ENCODE data around the gene RABGAP1.
"Not testable (repeated sequence)": the region's sequence is repeated elsewhere in the genome, so short reads cannot be mapped to it uniquely, and the experiment has no call there.

RABGAP1 gene

DNA sequence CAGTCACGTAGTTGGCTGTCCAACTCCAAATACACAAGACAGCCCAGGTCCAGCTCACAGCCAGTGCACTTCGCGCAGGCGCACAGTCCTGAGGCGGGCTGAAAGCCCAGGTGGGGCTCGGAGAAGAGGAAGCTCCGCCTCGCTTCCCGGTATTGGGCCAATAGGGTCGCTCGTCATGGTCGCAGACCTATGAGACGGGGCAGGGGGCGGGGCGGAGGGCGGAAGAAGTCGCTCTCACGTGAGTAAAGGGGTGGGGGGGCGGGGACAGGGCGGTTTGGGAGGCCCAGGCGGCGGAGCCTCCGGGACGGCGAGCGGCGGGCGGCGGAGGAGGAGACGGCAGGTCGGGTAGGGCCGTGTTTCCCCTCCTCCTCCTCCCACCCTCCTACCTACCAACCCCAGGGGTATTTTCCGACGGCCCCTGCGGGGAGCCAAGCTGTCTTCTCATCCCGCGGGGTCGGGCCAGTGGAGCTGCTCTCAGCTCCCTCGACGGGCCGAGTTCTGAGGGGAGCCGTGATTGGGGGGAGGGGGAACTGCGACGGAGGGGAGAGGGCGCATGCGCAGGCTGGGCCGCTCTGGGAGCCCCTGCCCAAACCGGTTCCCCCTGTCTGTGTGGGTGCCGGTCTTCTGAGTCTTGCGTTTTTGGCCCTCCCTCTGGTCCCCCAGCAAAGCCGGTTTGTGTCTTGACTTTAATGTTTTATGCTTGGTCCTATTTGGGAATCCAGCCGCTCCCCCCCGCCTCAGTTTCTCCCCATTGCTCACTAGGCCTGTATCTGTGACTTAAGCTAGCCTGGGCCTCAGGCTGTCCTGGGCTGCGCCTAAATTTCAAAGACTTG is at the start of gene RABGAP1:
Gene RABGAP1 (plus strand): TSS at position 272 of the 833 bp plus-strand sequence. CDS start 16,040 bp downstream, outside the sequence.
- peaks cover 27% of the 10 kb centered on the region for H3K4me1 ChIP-seq (ENCODE audit: control insufficient read depth, insufficient read depth, low read length)
- peak within 1 kb of the TSS; percentile 93 for H3K9ac ChIP-seq (ENCODE audit: low read length)
- no peaks in the 10 kb centered on the region for H3K27me3 ChIP-seq (ENCODE audit: control insufficient read depth, insufficient read depth, low read length)
- no peaks in the 10 kb centered on the region for H3K9me3 ChIP-seq (ENCODE audit: control insufficient read depth, low read length)
- H3K4me3 ChIP-seq (ENCODE audit: low read length) = peak within 1 kb of the TSS; percentile 94
- no peaks in the 10 kb centered on the region for H3K36me3 ChIP-seq (ENCODE audit: control insufficient read depth, insufficient read depth, low read length)

DNA sequence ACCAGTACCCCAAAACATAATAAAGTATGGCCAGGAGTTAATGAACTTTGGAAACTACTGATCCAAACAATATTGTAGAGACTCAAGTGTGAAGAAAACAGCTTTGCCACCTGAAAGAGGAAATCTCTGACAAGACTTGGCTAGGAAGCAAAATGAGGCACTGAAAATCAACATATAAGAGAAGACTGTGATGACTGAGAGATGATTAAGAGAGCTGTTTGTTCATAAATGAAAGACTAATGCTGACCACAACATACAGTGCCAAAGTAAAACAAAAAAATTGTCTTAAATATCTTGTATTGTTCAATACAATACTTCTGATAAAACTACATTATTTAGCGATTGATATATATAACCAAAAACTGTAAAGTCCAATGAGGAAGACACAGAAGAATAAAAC is 42.9 kb upstream of the RABGAP1 start:
- no peaks in the 10 kb centered on the region for H3K4me1 ChIP-seq (ENCODE audit: control insufficient read depth, insufficient read depth, low read length)
- no peaks in the 10 kb centered on the region for H3K36me3 ChIP-seq (ENCODE audit: control insufficient read depth, insufficient read depth, low read length)
- H3K4me3 ChIP-seq (ENCODE audit: low read length) = no peak overlapping the region
- no peaks in the 10 kb centered on the region for H3K9me3 ChIP-seq (ENCODE audit: control insufficient read depth, low read length)
- H3K9ac ChIP-seq (ENCODE audit: low read length) = no peak overlapping the region
- no peaks in the 10 kb centered on the region for H3K27me3 ChIP-seq (ENCODE audit: control insufficient read depth, insufficient read depth, low read length)

DNA sequence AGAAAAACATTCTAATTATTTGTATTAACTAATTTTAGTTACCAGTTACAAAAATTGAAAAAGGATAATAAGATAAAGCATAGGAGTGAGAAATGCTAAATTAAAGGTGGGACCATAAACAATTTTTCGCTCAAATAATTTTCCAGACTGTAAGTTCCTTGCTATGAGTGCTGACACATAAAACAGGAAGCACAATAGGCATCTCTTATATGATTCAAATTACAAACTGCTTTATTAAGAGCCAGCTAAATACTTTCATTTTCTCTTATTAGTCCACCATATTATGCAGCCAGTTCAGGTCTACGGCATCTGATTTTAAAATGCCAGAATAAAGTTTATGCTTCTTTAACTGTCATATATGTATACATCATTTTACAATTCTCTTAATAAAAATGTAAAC is 40.0 kb upstream of the RABGAP1 start:
- Histone ChIP-seq H3K9ac (ENCODE audit: low read length) (peak overlapping the region; percentile 5), H3K27me3 (ENCODE audit: control insufficient read depth, insufficient read depth, low read length) (no peaks in the 10 kb centered on the region), H3K4me1 (ENCODE audit: control insufficient read depth, insufficient read depth, low read length) (no peaks in the 10 kb centered on the region)

DNA sequence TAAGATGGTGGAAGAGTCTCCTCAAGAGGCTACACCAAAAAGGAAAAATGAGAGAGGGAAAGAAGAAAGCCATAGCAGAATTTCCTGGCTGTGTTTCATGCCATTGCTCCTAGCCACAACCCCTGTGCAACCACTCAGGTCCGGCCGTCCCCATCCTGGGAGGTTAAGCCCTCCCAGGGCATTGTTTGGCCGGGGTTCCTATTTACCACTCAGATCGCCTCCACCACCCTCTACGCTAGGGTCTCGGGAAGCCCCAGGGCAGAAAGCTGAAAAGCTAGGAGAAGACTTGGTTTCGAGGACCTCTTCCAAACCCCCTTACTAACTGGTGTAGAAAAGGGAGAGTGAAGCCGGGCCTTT is 36.4 kb upstream of the RABGAP1 start:
- Histone ChIP-seq H3K4me3 (ENCODE audit: low read length) (peak overlapping the region; percentile 88), H3K36me3 (ENCODE audit: control insufficient read depth, insufficient read depth, low read length) (no peaks in the 10 kb centered on the region), H3K4me1 (ENCODE audit: control insufficient read depth, insufficient read depth, low read length) (no peaks in the 10 kb centered on the region), H3K9me3 (ENCODE audit: control insufficient read depth, low read length) (no peaks in the 10 kb centered on the region), H3K27me3 (ENCODE audit: control insufficient read depth, insufficient read depth, low read length) (no peaks in the 10 kb centered on the region), H3K9ac (ENCODE audit: low read length) (peak overlapping the region; percentile 97)

More for the DNA sequence above, 40.0 kb upstream of the RABGAP1 start:
- Histone ChIP-seq H3K9me3 (ENCODE audit: control insufficient read depth, low read length) (no peaks in the 10 kb centered on the region), H3K4me3 (ENCODE audit: low read length) (no peak overlapping the region), H3K36me3 (ENCODE audit: control insufficient read depth, insufficient read depth, low read length) (no peaks in the 10 kb centered on the region)

DNA sequence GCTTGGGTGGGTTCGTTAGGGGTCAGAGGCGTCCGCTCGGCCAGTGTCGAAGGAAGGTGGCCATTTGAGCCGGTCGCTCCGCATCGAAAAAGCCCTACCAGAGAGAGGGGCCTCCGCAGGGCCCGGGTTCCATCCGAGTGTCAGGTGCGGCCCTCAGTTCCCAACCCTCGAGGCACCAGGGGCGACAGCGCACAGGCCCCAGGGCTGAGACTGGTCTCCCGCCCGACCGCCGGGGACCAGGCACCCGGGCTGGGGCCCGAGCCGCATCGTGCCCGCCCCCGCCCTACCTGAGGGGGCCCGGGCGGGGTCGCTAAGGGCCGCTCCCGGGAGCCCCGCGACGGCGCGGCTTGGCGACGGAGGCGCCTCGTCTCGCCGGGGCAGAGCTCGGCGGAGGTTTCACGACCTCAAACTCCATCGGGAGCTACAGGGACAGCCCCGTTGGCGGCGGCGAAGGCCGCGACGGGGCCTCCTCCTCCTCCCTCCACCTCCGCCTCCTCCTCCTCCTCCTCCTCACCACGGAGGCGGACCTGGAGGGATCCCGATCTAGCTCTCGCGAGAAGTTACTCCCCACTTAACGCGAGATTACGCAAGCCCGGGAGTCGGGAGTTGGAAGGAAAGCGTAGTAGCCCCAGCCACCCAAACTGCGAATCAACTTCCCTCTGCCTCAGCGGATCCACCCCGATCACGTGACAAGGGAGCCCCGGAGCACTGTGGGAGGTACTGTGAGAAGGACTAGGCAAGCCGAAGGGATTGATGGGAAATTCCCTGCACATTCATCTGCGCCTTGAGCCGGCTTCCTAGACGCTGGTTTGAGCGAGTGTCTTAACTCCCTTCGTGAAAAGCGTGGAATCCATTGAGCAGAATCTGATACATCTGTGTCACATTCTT is 35.8 kb upstream of the RABGAP1 start, which contains the start of gene RC3H2:
Gene RC3H2 (minus strand): TSS at position 537 of the 888 bp plus-strand sequence. CDS start 7,850 bp downstream, outside the sequence.
- H3K9ac ChIP-seq (ENCODE audit: low read length) = peak within 1 kb of the TSS; percentile 97
- no peaks in the 10 kb centered on the region for H3K4me1 ChIP-seq (ENCODE audit: control insufficient read depth, insufficient read depth, low read length)
- no peaks in the 10 kb centered on the region for H3K9me3 ChIP-seq (ENCODE audit: control insufficient read depth, low read length)
- H3K27me3 ChIP-seq (ENCODE audit: control insufficient read depth, insufficient read depth, low read length) = no peaks in the 10 kb centered on the region
- peak within 1 kb of the TSS; percentile 88 for H3K4me3 ChIP-seq (ENCODE audit: low read length)
- H3K36me3 ChIP-seq (ENCODE audit: control insufficient read depth, insufficient read depth, low read length) = no peaks in the 10 kb centered on the region

DNA sequence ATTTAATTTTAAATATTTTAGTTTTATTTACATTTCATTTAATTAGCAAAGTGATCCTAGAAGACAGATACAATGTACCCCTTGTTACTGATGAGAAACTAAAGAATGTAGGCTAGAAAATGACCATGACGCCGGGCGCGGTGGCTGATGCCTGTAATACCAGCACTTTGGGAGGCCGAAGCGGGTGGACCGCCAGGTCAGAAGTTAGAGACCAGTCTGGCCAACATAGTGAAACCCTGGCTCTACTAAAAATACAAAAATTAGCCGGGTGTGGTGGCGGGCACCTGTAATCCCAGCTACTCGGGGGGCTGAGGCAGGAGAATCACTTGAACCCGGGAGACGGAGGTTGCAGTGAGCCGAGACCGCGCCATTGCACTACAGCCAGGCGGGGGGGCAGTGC is 34.7 kb upstream of the RABGAP1 start:
- not testable (repeated sequence) for H3K4me1 ChIP-seq (ENCODE audit: control insufficient read depth, insufficient read depth, low read length); H3K9me3 ChIP-seq (ENCODE audit: control insufficient read depth, low read length); H3K4me3 ChIP-seq (ENCODE audit: low read length); H3K36me3 ChIP-seq (ENCODE audit: control insufficient read depth, insufficient read depth, low read length); H3K9ac ChIP-seq (ENCODE audit: low read length); H3K27me3 ChIP-seq (ENCODE audit: control insufficient read depth, insufficient read depth, low read length)

DNA sequence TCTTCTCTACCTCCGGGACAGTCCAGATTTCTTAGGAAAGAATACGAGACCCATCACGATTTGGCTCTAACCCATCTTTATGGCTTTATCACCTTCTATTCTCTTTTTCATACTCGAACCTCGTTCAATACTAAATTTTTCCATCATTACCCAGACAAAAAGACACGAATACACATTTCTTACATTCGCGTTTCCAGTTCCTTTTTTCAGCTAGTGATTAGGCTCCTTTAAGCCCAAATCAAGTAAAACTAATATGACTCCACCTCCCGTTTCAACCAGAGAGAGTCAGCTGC is 28.2 kb upstream of the RABGAP1 start:
- H3K36me3 ChIP-seq (ENCODE audit: control insufficient read depth, insufficient read depth, low read length) = no peaks in the 10 kb centered on the region
- no peaks in the 10 kb centered on the region for H3K9me3 ChIP-seq (ENCODE audit: control insufficient read depth, low read length)
- no peaks in the 10 kb centered on the region for H3K27me3 ChIP-seq (ENCODE audit: control insufficient read depth, insufficient read depth, low read length)

DNA sequence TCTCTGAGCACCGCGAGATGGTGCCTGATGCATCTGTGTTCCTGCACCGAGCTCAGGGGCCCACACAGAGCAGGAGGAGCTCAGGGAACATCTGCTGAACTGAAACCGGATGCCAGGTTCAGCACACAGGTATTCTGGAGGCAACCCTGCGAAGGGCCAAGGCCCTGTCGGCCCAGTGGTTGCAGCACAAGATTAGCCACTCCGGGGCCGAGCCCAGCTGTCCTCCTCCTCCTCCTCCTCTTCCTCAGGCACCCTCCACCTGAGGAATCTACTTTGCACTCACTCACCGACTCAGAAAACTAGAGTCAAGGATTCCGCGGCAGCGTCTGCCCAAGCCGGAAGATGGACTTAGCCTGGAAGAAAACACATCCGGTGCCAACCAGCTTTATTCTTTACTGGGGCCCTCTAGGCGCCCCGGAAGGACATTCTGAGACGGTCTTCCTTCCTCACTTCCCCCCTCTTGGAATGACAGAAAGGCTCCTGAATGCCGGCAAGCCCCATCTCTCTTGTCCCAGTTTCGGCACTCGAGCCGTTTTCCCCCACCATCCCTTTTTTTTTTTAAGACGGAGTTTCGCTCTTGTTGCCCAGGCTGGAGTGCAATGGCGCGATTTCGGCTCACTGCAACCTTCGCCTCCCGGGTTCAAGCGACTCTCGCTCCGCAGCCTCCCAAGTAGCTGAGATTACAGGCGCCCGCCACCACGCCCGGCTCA is 27.7 kb upstream of the RABGAP1 start, which contains the start of gene ZBTB6:
Gene ZBTB6 (minus strand): TSS at position 360 of the 710 bp plus-strand sequence. CDS start 1,251 bp downstream, outside the sequence.
- peak within 1 kb of the TSS; percentile 89 for H3K9ac ChIP-seq (ENCODE audit: low read length)
- H3K9me3 ChIP-seq (ENCODE audit: control insufficient read depth, low read length) = no peaks in the 10 kb centered on the region
- peak within 1 kb of the TSS; percentile 92 for H3K4me3 ChIP-seq (ENCODE audit: low read length)
- H3K36me3 ChIP-seq (ENCODE audit: control insufficient read depth, insufficient read depth, low read length) = no peaks in the 10 kb centered on the region
- H3K27me3 ChIP-seq (ENCODE audit: control insufficient read depth, insufficient read depth, low read length) = no peaks in the 10 kb centered on the region
- peaks cover 10% of the 10 kb centered on the region for H3K4me1 ChIP-seq (ENCODE audit: control insufficient read depth, insufficient read depth, low read length)

More for the DNA sequence above, 28.2 kb upstream of the RABGAP1 start:
- peak overlapping the region; percentile 92 for H3K4me3 ChIP-seq (ENCODE audit: low read length)
- H3K4me1 ChIP-seq (ENCODE audit: control insufficient read depth, insufficient read depth, low read length) = peaks cover 10% of the 10 kb centered on the region
- H3K9ac ChIP-seq (ENCODE audit: low read length) = peak overlapping the region; percentile 89

DNA sequence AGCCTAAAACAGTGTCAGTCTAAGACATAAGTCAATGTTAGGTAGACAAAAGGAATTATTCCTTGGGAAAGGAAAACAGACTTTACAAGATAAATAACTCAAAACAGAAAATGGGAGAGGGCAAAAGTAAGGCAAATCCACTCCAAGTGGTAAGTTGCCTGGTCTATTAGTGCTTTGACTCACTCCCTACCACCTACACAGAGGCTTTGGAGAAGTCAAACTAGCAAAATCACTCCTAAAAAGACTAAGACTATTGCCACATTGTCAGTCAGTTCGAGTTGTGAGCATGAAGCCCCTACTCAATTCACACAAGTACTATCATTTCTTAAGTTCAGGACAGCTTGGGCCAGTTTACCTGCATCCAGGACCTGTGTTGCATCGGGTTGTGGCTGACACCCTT is 22.5 kb upstream of the RABGAP1 start:
- H3K9me3 ChIP-seq (ENCODE audit: control insufficient read depth, low read length) = no peaks in the 10 kb centered on the region
- no peaks in the 10 kb centered on the region for H3K27me3 ChIP-seq (ENCODE audit: control insufficient read depth, insufficient read depth, low read length)
- H3K4me1 ChIP-seq (ENCODE audit: control insufficient read depth, insufficient read depth, low read length) = no peaks in the 10 kb centered on the region
- no peaks in the 10 kb centered on the region for H3K36me3 ChIP-seq (ENCODE audit: control insufficient read depth, insufficient read depth, low read length)
- no peak overlapping the region for H3K9ac ChIP-seq (ENCODE audit: low read length)
- H3K4me3 ChIP-seq (ENCODE audit: low read length) = no peak overlapping the region

DNA sequence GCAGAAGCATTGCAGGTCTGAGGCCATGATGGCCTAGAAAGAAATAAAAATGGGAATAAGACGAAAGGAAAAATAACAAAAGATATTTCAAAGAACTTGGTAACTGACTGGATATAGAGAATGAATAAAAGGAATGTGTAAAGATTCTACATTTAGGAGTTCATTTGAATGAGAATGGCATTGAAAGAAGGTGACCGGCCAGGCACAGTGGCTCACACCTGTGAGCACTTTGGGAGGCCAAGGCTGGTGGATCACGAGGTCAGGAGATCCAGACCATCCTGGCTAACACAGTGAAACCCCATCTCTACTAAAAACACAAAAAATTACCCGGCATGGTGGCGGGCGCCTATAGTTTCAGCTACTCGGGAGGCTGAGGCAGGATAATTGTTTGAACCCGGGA is 18.1 kb upstream of the RABGAP1 start:
- H3K36me3 ChIP-seq (ENCODE audit: control insufficient read depth, insufficient read depth, low read length) = no peaks in the 10 kb centered on the region
- H3K9ac ChIP-seq (ENCODE audit: low read length) = no peak overlapping the region
- H3K9me3 ChIP-seq (ENCODE audit: control insufficient read depth, low read length) = no peaks in the 10 kb centered on the region
- H3K4me3 ChIP-seq (ENCODE audit: low read length) = no peak overlapping the region
- no peaks in the 10 kb centered on the region for H3K27me3 ChIP-seq (ENCODE audit: control insufficient read depth, insufficient read depth, low read length)
- H3K4me1 ChIP-seq (ENCODE audit: control insufficient read depth, insufficient read depth, low read length) = no peaks in the 10 kb centered on the region

DNA sequence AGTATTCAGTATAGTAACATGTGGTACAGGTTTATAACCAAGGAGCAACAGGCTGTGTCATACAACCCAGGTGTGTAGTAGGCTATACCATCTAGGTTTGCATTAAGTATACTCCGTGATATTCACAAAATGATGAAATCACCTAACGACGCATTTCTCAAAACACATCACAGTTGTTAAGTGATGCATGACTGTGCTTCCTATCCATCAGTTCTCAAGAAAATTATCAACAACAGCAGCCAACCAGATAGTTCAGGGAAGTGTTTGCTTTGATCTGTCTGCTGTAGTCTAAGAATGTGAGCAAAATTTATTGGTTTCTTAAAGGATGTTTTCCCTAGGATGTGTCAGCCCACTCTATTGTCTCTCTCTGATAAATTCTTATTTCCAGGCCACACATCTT is 16.9 kb upstream of the RABGAP1 start:
- Histone ChIP-seq H3K4me1 (ENCODE audit: control insufficient read depth, insufficient read depth, low read length) (no peaks in the 10 kb centered on the region), H3K36me3 (ENCODE audit: control insufficient read depth, insufficient read depth, low read length) (no peaks in the 10 kb centered on the region), H3K9ac (ENCODE audit: low read length) (no peak overlapping the region), H3K9me3 (ENCODE audit: control insufficient read depth, low read length) (no peaks in the 10 kb centered on the region), H3K4me3 (ENCODE audit: low read length) (no peak overlapping the region), H3K27me3 (ENCODE audit: control insufficient read depth, insufficient read depth, low read length) (no peaks in the 10 kb centered on the region)
